CD8-positive, alpha-beta memory T cell (primary cell): ENCODE measurements around the gene WFDC10B. TPM values are rescaled to one million over a fixed set of nuclear protein-coding genes. Genes with fewer than 3 reads are reported as not detected.
"Not testable (repeated sequence)": the region's sequence is repeated elsewhere in the genome, so short reads cannot be mapped to it uniquely, and the experiment has no call there.

Source experiments
- CTCF ChIA-PET: fragments of 350-600 bp; sonication (Branson Sonifier 250); formaldehyde crosslinking; loops from one replicate; lab custom pipeline; 2021; ENCODE audit warnings: antibody characterized with exemption; lab: Charles Lee
- POLR2A ChIA-PET: fragments of 350-600 bp; sonication (Branson Sonifier 250); formaldehyde crosslinking; loops from one replicate; lab custom pipeline; 2021; ENCODE audit warnings: antibody characterized with exemption; lab: Charles Lee
- DNase-seq, 5 donors: peaks; one replicate each; pipeline versions ENCODE4 v3.0.0 to v3.0.0-alpha.2; 2020 to 2022; ENCODE audit warnings: mixed read lengths in 1 of 5
- H3K27ac ChIP-seq: one replicate; pipeline ENCODE4 v1.7.0; 2013; ENCODE audit warnings: low read depth, mild to moderate bottlenecking, low read length, moderate library complexity
- H3K27me3 ChIP-seq: 2 replicates; pipeline ENCODE4 v1.7.0; 2013; ENCODE audit warnings: low read length, mild to moderate bottlenecking; ENCODE audit not compliant: insufficient read depth, poor library complexity, severe bottlenecking
- H3K36me3 ChIP-seq: 2 replicates; pipeline ENCODE4 v1.7.0; 2013; ENCODE audit warnings: mild to moderate bottlenecking, low read length, moderate library complexity; ENCODE audit not compliant: insufficient read depth
- H3K4me1 ChIP-seq: 2 replicates; pipeline ENCODE4 v1.7.0; 2013; ENCODE audit warnings: mild to moderate bottlenecking, low read length, moderate library complexity; ENCODE audit not compliant: insufficient read depth
- H3K4me3 ChIP-seq: 2 replicates; pipeline ENCODE4 v1.7.0; 2013; ENCODE audit warnings: mild to moderate bottlenecking, low read length
- H3K9me3 ChIP-seq: 2 replicates; pipeline ENCODE4 v1.7.0; 2013; ENCODE audit warnings: mild to moderate bottlenecking, low read length
- H3K27ac Mint-ChIP-seq, 8 donors: one replicate each; pipeline ENCODE4 v1.8.0; 2020 to 2021; ENCODE audit warnings: mixed read lengths in 8 of 8, mild to moderate bottlenecking in 6 of 8, inconsistent platforms in 3 of 8, moderate library complexity in 3 of 8
- H3K27me3 Mint-ChIP-seq, 2 donors: one replicate each; pipeline ENCODE4 v1.8.0; 2020 to 2021; ENCODE audit warnings: mixed read lengths in 2 of 2, mild to moderate bottlenecking in 1 of 2, moderate library complexity in 1 of 2
- H3K36me3 Mint-ChIP-seq, 3 donors: one replicate each; pipeline ENCODE4 v1.8.0; 2020 to 2021; ENCODE audit warnings: mixed read lengths in 3 of 3, inconsistent platforms in 1 of 3, mild to moderate bottlenecking in 1 of 3
- H3K4me1 Mint-ChIP-seq, 3 donors: one replicate each; pipeline ENCODE4 v1.8.0; 2020 to 2021; ENCODE audit warnings: mixed read lengths in 3 of 3, inconsistent platforms in 1 of 3, mild to moderate bottlenecking in 1 of 3
- H3K4me3 Mint-ChIP-seq, 7 donors: one replicate each; pipeline ENCODE4 v1.8.0; 2020 to 2021; ENCODE audit warnings: mixed read lengths in 7 of 7, mild to moderate bottlenecking in 6 of 7, moderate library complexity in 4 of 7, inconsistent platforms in 2 of 7
- H3K9me3 Mint-ChIP-seq, 5 donors: one replicate each; pipeline ENCODE4 v1.8.0; 2020 to 2022; ENCODE audit warnings: mixed read lengths in 5 of 5, mild to moderate bottlenecking in 3 of 5, moderate library complexity in 2 of 5, inconsistent platforms in 1 of 5
- polyA plus RNA-seq: library from polyadenylated mRNA; unstranded; fragments of 300-500 nt; fragmentation: Illumina TruSeq; gene quantifications from one replicate; pipeline ENCODE4 v1.2.3, GENCODE V29; 2021
- total RNA-seq, 2 experiments: library from RNA; stranded (reverse); gene quantifications; one replicate each; pipeline ENCODE4 v1.2.3, GENCODE V29; 2021

Gene WFDC10B
- total and polyA plus RNA-seq, 3 experiments from 2014 or later, result not detected

DNA sequence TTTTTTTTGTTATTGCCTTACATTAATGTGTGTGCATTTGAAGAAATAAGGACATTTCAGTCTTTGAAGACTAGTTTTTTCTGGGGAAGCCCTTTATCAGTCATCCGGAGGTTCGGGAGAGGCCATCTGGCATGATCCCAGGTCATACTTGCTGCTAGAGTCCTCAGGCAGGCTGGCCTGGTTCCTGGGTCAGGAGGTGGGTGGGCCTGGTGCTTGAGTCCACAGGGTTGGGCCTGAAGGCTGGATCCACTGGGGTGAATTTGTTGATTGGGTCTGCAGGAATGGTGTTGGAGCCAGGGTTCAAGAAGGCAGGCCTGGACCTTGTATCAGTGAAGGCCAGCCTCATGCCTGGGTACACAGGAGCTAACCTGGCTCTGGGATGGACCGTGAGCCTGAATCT, 57.9 kb downstream of the WFDC10B start:
- no peaks in the 10 kb centered on the region for H3K36me3 Mint-ChIP-seq
- ChIA-PET POLR2A (no interaction called here), CTCF (no interaction called here)
- H3K27ac Mint-ChIP-seq, result no peak overlapping the region
- H3K9me3 Mint-ChIP-seq, result no peaks in the 10 kb centered on the region
- Histone ChIP-seq H3K9me3 (no peaks in the 10 kb centered on the region), H3K27me3 (no peaks in the 10 kb centered on the region), H3K27ac (no peak overlapping the region), H3K4me3 (no peak overlapping the region), H3K4me1 (no peaks in the 10 kb centered on the region), H3K36me3 (no peaks in the 10 kb centered on the region)
- no peak overlapping the region for H3K4me3 Mint-ChIP-seq
- peaks cover 4 to 14% of the 10 kb centered on the region in 2 donors for H3K27me3 Mint-ChIP-seq
- no peaks in the 10 kb centered on the region for H3K4me1 Mint-ChIP-seq
- DNase-seq, result no peak

DNA sequence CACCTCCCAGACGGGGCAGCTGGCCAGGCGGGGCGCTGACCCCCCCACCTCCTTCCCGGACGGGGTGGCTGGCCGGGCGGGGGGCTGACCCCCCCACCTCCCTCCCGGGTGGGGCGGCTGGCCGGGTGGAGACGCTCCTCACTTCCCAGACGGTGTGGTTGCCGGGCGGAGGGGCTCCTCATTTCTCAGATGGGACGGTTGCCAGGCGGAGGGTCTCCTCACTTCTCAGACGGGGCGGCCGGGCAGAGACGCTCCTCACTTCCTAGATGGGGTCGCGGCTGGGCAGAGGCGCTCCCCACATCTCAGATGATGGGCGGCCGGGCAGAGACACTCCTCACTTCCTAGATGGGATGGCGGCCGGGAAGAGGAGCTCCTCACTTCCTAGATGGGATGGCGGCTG, 59.0 kb downstream of the WFDC10B start:
- H3K4me3 ChIP-seq, H3K4me3 Mint-ChIP-seq, H3K27ac ChIP-seq, H3K27ac Mint-ChIP-seq, CTCF ChIA-PET, H3K27me3 Mint-ChIP-seq, H3K36me3 Mint-ChIP-seq, H3K9me3 ChIP-seq, POLR2A ChIA-PET, H3K36me3 ChIP-seq, H3K4me1 Mint-ChIP-seq, H3K9me3 Mint-ChIP-seq, H3K4me1 ChIP-seq, DNase-seq, H3K27me3 ChIP-seq: not testable (repeated sequence)

DNA sequence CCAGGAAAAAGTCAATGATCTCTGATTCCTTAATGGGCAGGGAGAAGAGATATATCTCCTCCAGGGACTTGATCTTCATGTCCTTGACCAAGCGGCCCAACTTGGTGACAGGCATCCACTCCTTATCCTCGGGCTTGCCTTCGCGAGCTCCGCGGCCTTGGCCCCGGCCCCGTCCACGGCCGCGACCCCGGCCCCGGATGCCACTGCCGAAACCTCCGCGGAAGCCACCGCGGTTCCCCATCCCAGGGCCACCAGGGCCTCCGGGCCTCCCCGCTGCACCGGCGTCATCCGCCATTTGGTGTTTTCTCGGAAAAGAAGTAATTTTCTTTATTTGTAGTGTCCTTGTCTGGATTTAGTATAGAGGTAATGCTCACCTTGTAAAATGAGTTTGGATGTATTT, 63.7 kb downstream of the WFDC10B start:
- H3K36me3 Mint-ChIP-seq, POLR2A ChIA-PET, H3K4me3 Mint-ChIP-seq, H3K9me3 ChIP-seq, DNase-seq, H3K27me3 ChIP-seq, H3K36me3 ChIP-seq, H3K9me3 Mint-ChIP-seq, H3K4me3 ChIP-seq, H3K27ac ChIP-seq, H3K27ac Mint-ChIP-seq, H3K4me1 Mint-ChIP-seq, H3K4me1 ChIP-seq: not testable (repeated sequence)
- H3K27me3 Mint-ChIP-seq, result peaks cover 10 to 22% of the 10 kb centered on the region in 2 donors
- CTCF ChIA-PET, result interaction anchor here (1.0 kb wide), 1 partner anchor 94 kb away, joined by 3 read pairs; no protein-coding TSS in a partner anchor

DNA sequence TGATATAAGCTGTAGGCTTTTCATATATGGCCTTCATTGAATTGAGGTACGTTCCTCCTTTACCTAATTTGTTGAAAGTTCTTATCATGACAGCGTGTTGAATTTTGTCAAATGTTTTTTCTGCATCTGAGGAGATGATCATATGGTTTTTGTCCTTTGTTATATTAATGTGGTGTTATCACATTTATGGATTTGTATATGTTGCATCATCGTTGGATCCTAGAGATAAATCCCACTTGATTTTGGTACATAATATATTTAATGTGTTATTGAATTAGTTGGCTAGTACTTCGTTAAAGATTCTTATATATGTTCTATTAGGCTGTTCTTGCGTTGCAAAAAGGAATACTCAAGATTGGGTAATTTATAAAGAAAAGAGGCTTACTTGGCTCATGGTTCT, 65.1 kb downstream of the WFDC10B start:
- peaks cover 10 to 22% of the 10 kb centered on the region in 2 donors for H3K27me3 Mint-ChIP-seq

DNA sequence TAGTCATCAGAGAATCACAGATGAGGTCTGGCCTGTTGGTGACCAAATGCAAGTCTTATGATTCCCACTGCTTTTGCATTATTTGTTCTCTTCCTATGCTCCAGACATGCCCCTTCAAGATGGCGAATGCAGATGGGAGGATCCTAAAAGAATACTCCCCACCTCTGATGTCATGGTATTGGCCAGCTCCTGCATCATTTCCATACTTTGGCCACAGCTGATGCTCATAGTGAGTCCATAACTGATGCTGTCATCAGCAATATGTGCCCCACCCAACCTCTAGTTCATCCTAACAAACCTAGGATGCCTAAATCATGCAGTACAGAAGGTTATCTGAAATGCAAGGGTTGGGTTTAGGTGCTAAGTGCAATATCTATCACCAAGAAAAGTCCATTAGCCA, 68.3 kb downstream of the WFDC10B start:
- Histone ChIP-seq H3K4me1 (no peaks in the 10 kb centered on the region), H3K4me3 (no peak overlapping the region), H3K27me3 (no peaks in the 10 kb centered on the region), H3K36me3 (no peaks in the 10 kb centered on the region), H3K27ac (no peak overlapping the region), H3K9me3 (no peaks in the 10 kb centered on the region)
- Mint-ChIP-seq H3K27ac (no peak overlapping the region), H3K4me1 (no peaks in the 10 kb centered on the region), H3K36me3 (no peaks in the 10 kb centered on the region), H3K27me3 (peaks cover 15 to 29% of the 10 kb centered on the region in 2 donors), H3K9me3 (no peaks in the 10 kb centered on the region), H3K4me3 (no peak overlapping the region)
- POLR2A ChIA-PET, result no interaction called here
- DNase-seq, result no peak
- CTCF ChIA-PET, result no interaction called here

More for the DNA sequence above, 65.1 kb downstream of the WFDC10B start:
- no peaks in the 10 kb centered on the region for H3K36me3 ChIP-seq
- Mint-ChIP-seq H3K4me3 (no peak overlapping the region), H3K4me1 (no peaks in the 10 kb centered on the region), H3K36me3 (no peaks in the 10 kb centered on the region), H3K27ac (no peak overlapping the region), H3K9me3 (no peaks in the 10 kb centered on the region)
- DNase-seq, result no peak
- H3K27ac ChIP-seq, result no peak overlapping the region
- H3K27me3 ChIP-seq, result no peaks in the 10 kb centered on the region
- no peak overlapping the region for H3K4me3 ChIP-seq
- H3K9me3 ChIP-seq, result no peaks in the 10 kb centered on the region
- ChIA-PET CTCF (no interaction called here), POLR2A (no interaction called here)
- no peaks in the 10 kb centered on the region for H3K4me1 ChIP-seq

Other genes starting within 250 kb of the WFDC10B start
- gene WFDC2, start 235.3 kb downstream of the WFDC10B start, total RNA-seq, result under 1 TPM in 1 of 2 experiments, not detected in 1; 0.55 TPM
- gene WFDC2, start 235.3 kb downstream of the WFDC10B start, polyA plus RNA-seq, result not detected
- not detected for gene SPINT3, start 189.4 kb downstream of the WFDC10B start, total RNA-seq
- not detected for gene SPINT3, start 189.4 kb downstream of the WFDC10B start, polyA plus RNA-seq
- not detected for gene WFDC6, start 165.5 kb downstream of the WFDC10B start, total RNA-seq
- not detected for gene WFDC6, start 165.5 kb downstream of the WFDC10B start, polyA plus RNA-seq
- not detected for gene EPPIN, start 157.6 kb downstream of the WFDC10B start, total RNA-seq
- not detected for gene EPPIN, start 157.6 kb downstream of the WFDC10B start, polyA plus RNA-seq
- gene WFDC8, start 125.7 kb downstream of the WFDC10B start, total RNA-seq, result not detected
- not detected for gene WFDC8, start 125.7 kb downstream of the WFDC10B start, polyA plus RNA-seq
- not detected for gene WFDC10A, start 75.3 kb downstream of the WFDC10B start, total RNA-seq
- not detected for gene WFDC10A, start 75.3 kb downstream of the WFDC10B start, polyA plus RNA-seq
- not detected for gene WFDC9, start 73.7 kb downstream of the WFDC10B start, total RNA-seq
- not detected for gene WFDC9, start 73.7 kb downstream of the WFDC10B start, polyA plus RNA-seq
- not detected for gene WFDC11, start 34.8 kb downstream of the WFDC10B start, total RNA-seq
- not detected for gene WFDC11, start 34.8 kb downstream of the WFDC10B start, polyA plus RNA-seq
- not detected for gene WFDC13, start 3.0 kb downstream of the WFDC10B start, total RNA-seq
- not detected for gene WFDC13, start 3.0 kb downstream of the WFDC10B start, polyA plus RNA-seq
- not detected for gene SPINT4, start 17.3 kb upstream of the WFDC10B start, total RNA-seq
- gene SPINT4, start 17.3 kb upstream of the WFDC10B start, polyA plus RNA-seq, result not detected
- gene WFDC3, start 86.9 kb upstream of the WFDC10B start, total RNA-seq, result not detected
- gene WFDC3, start 86.9 kb upstream of the WFDC10B start, polyA plus RNA-seq, result not detected
- 10 to 100 TPM; 33.4 to 37.1 TPM for gene DNTTIP1, start 86.9 kb upstream of the WFDC10B start, total RNA-seq
- gene DNTTIP1, start 86.9 kb upstream of the WFDC10B start, polyA plus RNA-seq, result 26.8 TPM
- gene UBE2C, start 107.6 kb upstream of the WFDC10B start, total RNA-seq, result 100 to 1,000 TPM; 124 to 130 TPM
- not detected for gene UBE2C, start 107.6 kb upstream of the WFDC10B start, polyA plus RNA-seq
- not detected for gene TNNC2, start 122.3 kb upstream of the WFDC10B start, total RNA-seq
- 0.36 TPM for gene TNNC2, start 122.3 kb upstream of the WFDC10B start, polyA plus RNA-seq
- 1 to 10 TPM; 1.2 to 1.3 TPM for gene SNX21, start 128.8 kb upstream of the WFDC10B start, total RNA-seq
- 3.4 TPM for gene SNX21, start 128.8 kb upstream of the WFDC10B start, polyA plus RNA-seq
- gene ACOT8, start 152.4 kb upstream of the WFDC10B start, total RNA-seq, result 10 to 100 TPM; 27.1 to 27.3 TPM
- 41.0 TPM for gene ACOT8, start 152.4 kb upstream of the WFDC10B start, polyA plus RNA-seq
- 1 to 10 TPM; 5.9 to 6.5 TPM for gene ZSWIM3, start 152.6 kb upstream of the WFDC10B start, total RNA-seq
- 2.0 TPM for gene ZSWIM3, start 152.6 kb upstream of the WFDC10B start, polyA plus RNA-seq
- 10 to 100 TPM; 12.3 TPM for gene ZSWIM1, start 176.2 kb upstream of the WFDC10B start, total RNA-seq
- 2.1 TPM for gene ZSWIM1, start 176.2 kb upstream of the WFDC10B start, polyA plus RNA-seq
- gene SPATA25, start 182.6 kb upstream of the WFDC10B start, total RNA-seq, result 1 to 10 TPM in 1 of 2 experiments, under 1 TPM in 1; 0.98 to 1.9 TPM
- not detected for gene SPATA25, start 182.6 kb upstream of the WFDC10B start, polyA plus RNA-seq
- gene NEURL2, start 186.2 kb upstream of the WFDC10B start, total RNA-seq, result 1 to 10 TPM; 2.7 to 2.8 TPM
- 0.94 TPM for gene NEURL2, start 186.2 kb upstream of the WFDC10B start, polyA plus RNA-seq
- 10 to 100 TPM; 81.1 to 82.1 TPM for gene CTSA, start 186.3 kb upstream of the WFDC10B start, total RNA-seq
- 219 TPM for gene CTSA, start 186.3 kb upstream of the WFDC10B start, polyA plus RNA-seq
- 1 to 10 TPM; 2.5 to 3.2 TPM for gene PLTP, start 207.1 kb upstream of the WFDC10B start, total RNA-seq
- 0.45 TPM for gene PLTP, start 207.1 kb upstream of the WFDC10B start, polyA plus RNA-seq
- 10 to 100 TPM; 33.6 to 34.1 TPM for gene PCIF1, start 229.7 kb upstream of the WFDC10B start, total RNA-seq
- gene PCIF1, start 229.7 kb upstream of the WFDC10B start, polyA plus RNA-seq, result 88.0 TPM